SK-N-SH treated with all-trans-retinoic acid at 6 μM for 48 hours (cell line): ENCODE measurements around the gene TCF12.
"Not testable (repeated sequence)": the region's sequence is repeated elsewhere in the genome, so short reads cannot be mapped to it uniquely, and the experiment has no call there.

Experiments used
- ATAC-seq: fragments of 200-7000 bp; cut with Tn5 transposase; 3 replicates; pipeline ENCODE4 v1.9.1; 2020; ENCODE audit warnings: mild to moderate bottlenecking, moderate library complexity
- CREB5 ChIP-seq: fragments of 250-450 bp; sonication (Bioruptor Pico); IDR thresholded peaks from 2 replicates; pipeline ENCODE4 v1.5.1; 2020; ENCODE audit warnings: low read depth, mild to moderate bottlenecking, moderate library complexity
- CSDC2 ChIP-seq: fragments of 250-450 bp; sonication (Bioruptor Pico); IDR thresholded peaks from 2 replicates; pipeline ENCODE4 v1.5.0; 2020; ENCODE audit warnings: mild to moderate bottlenecking, moderate library complexity
- GLIS3 ChIP-seq: fragments of 250-450 bp; sonication (Bioruptor Pico); IDR thresholded peaks from 2 replicates; pipeline ENCODE4 v1.5.0; 2020; ENCODE audit warnings: mild to moderate bottlenecking, moderate library complexity
- ISL1 ChIP-seq: fragments of 250-450 bp; sonication (Bioruptor Pico); IDR thresholded peaks from 2 replicates; pipeline ENCODE4 v2.1.2; 2022; ENCODE audit warnings: mild to moderate bottlenecking, moderate library complexity
- OSR1 ChIP-seq: fragments of 250-450 bp; sonication (Bioruptor Pico); IDR thresholded peaks from 2 replicates; pipeline ENCODE4 v1.8.0; 2022; ENCODE audit warnings: moderate library complexity, mild to moderate bottlenecking, inconsistent platforms
- PPARA ChIP-seq: fragments of 250-450 bp; sonication (Bioruptor Pico); IDR thresholded peaks from 2 replicates; pipeline ENCODE4 v1.5.0; 2020; ENCODE audit warnings: mild to moderate bottlenecking, borderline replicate concordance
- RARB ChIP-seq: fragments of 250-450 bp; sonication (Bioruptor Pico); IDR thresholded peaks from 2 replicates; pipeline ENCODE4 v1.8.0; 2021; ENCODE audit warnings: mild to moderate bottlenecking, moderate library complexity
- SNAI2 ChIP-seq: fragments of 250-450 bp; sonication (Bioruptor Pico); IDR thresholded peaks from 2 replicates; pipeline ENCODE4 v1.5.0; 2020; ENCODE audit warnings: mild to moderate bottlenecking, moderate library complexity
- TCF4 ChIP-seq: fragments of 250-450 bp; sonication (Bioruptor Pico); IDR thresholded peaks from 2 replicates; pipeline ENCODE4 v1.8.0; 2021; ENCODE audit warnings: mild to moderate bottlenecking, moderate library complexity, borderline replicate concordance
- TOX ChIP-seq: fragments of 250-450 bp; sonication (Bioruptor Pico); IDR thresholded peaks from 2 replicates; pipeline ENCODE4 v1.8.0; 2021; ENCODE audit warnings: mild to moderate bottlenecking, moderate library complexity, borderline replicate concordance
- TSHZ2 ChIP-seq: fragments of 250-450 bp; sonication (Bioruptor Pico); IDR thresholded peaks from 2 replicates; pipeline ENCODE4 v1.5.0; 2020; ENCODE audit warnings: mild to moderate bottlenecking, moderate library complexity
- ZFP3 ChIP-seq: fragments of 250-450 bp; sonication (Bioruptor Pico); IDR thresholded peaks from 2 replicates; pipeline ENCODE4 v1.5.0; 2020; ENCODE audit warnings: mild to moderate bottlenecking, moderate library complexity
- ZFP30 ChIP-seq: fragments of 450-650 bp; formaldehyde crosslinking; IDR thresholded peaks from 2 replicates; pipeline ENCODE4 v1.5.0; 2022; ENCODE audit warnings: mild to moderate bottlenecking, moderate library complexity
- ZNF565 ChIP-seq: fragments of 450-650 bp; formaldehyde crosslinking; conservative IDR thresholded peaks from 2 replicates; pipeline ENCODE4 v1.5.0; 2020; ENCODE audit warnings: low read depth, mild to moderate bottlenecking, moderate library complexity
- ZNF8 ChIP-seq: fragments of 450-650 bp; formaldehyde crosslinking; IDR thresholded peaks from 2 replicates; pipeline ENCODE4 v1.5.0; 2020; ENCODE audit warnings: mild to moderate bottlenecking, moderate library complexity
- TF ChIP-seq, protein P1 (sequence below): fragments of 250-450 bp; sonication (Bioruptor Pico); IDR thresholded peaks from 2 replicates; pipeline ENCODE4 v1.5.1; 2021; ENCODE audit warnings: mild to moderate bottlenecking, moderate library complexity
- TF ChIP-seq, protein P2 (sequence below): fragments of 250-450 bp; sonication (Bioruptor Pico); IDR thresholded peaks from 2 replicates; pipeline ENCODE4 v1.8.0; 2021; ENCODE audit warnings: low read depth, mild to moderate bottlenecking, moderate library complexity, borderline replicate concordance

The TCF12 gene

GRCh38 chr15:57148262-57148661 lies 229.8 kb downstream of the TCF12 start (continued):
- TF ChIP-seq ZFP30 (no peak), PPARA (CRISPR knock-in tag) (no peak), TOX (CRISPR knock-in tag) (no peak)
- TF ChIP-seq, all 23 proteins: peak for 0

- peak; percentile 23; the same call in 1 of the 3 replicates for ATAC-seq
- TF ChIP-seq TCF4 (CRISPR knock-in tag) (no peak), ZNF8 (CRISPR knock-in tag) (no peak), CREB5 (CRISPR knock-in tag) (no peak), RARB (CRISPR knock-in tag) (no peak), ZFP30 (no peak), OSR1 (CRISPR knock-in tag) (no peak), SNAI2 (no peak), TOX (CRISPR knock-in tag) (no peak), GLIS3 (no peak), ZNF565 (CRISPR knock-in tag) (no peak), TSHZ2 (CRISPR knock-in tag) (no peak)
- TF ChIP-seq, protein P1, sequence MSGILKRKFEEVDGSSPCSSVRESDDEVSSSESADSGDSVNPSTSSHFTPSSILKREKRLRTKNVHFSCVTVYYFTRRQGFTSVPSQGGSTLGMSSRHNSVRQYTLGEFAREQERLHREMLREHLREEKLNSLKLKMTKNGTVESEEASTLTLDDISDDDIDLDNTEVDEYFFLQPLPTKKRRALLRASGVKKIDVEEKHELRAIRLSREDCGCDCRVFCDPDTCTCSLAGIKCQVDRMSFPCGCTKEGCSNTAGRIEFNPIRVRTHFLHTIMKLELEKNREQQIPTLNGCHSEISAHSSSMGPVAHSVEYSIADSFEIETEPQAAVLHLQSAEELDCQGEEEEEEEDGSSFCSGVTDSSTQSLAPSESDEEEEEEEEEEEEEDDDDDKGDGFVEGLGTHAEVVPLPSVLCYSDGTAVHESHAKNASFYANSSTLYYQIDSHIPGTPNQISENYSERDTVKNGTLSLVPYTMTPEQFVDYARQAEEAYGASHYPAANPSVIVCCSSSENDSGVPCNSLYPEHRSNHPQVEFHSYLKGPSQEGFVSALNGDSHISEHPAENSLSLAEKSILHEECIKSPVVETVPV (CRISPR knock-in tag) = no peak
- TF ChIP-seq, protein P2, sequence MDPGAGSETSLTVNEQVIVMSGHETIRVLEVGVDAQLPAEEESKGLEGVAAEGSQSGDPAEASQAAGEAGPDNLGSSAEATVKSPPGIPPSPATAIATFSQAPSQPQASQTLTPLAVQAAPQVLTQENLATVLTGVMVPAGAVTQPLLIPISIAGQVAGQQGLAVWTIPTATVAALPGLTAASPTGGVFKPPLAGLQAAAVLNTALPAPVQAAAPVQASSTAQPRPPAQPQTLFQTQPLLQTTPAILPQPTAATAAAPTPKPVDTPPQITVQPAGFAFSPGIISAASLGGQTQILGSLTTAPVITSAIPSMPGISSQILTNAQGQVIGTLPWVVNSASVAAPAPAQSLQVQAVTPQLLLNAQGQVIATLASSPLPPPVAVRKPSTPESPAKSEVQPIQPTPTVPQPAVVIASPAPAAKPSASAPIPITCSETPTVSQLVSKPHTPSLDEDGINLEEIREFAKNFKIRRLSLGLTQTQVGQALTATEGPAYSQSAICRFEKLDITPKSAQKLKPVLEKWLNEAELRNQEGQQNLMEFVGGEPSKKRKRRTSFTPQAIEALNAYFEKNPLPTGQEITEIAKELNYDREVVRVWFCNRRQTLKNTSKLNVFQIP = no peak
- TF ChIP-seq, all 23 proteins: peak for 0
Measured at GRCh38 chr15:57149196-57149595, 230.8 kb downstream of the TCF12 start.

DNA sequence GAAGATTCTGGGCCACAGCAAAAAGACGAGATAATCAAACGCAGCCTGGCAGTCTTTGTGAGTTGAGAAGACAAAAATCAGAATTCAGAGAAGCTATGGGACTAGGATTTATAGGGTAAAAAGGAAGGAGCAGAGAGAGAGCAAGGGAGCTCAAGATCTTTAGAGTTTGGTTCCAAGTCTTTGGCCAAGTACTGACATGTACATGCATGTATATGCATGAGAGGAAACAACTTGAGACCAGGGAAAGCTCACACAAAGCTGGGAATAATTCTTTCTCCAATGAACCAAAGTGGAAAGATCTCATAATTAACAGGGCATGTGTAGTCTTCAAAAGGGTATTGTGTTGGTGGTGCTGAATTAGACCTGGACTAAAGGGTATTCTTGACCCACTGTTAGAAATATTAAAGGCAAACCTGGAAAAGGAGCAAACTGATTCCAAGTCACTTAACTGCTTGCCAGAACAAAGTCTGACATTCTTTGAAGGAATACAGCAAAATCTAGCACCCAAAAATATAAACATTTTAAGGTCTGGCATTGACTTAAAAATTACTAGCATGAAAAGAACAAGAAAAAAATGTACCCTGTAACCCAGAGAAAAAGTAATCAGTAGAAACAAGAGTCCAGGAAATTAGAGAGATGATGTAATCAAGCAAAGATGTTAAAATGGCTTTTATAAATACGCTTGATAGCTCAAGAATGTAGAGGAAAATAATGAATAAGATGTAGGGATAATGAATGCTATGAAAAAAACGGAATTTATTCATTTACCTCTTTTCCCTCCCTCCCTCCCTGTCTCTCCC lies 231.8 kb downstream of the TCF12 start:
- no peak; the same call in 2 of the 3 replicates for ATAC-seq
- TF ChIP-seq PPARA (CRISPR knock-in tag) (no peak), TOX (CRISPR knock-in tag) (no peak), ISL1 (CRISPR knock-in tag) (0 out of 2 replicates have a peak, but pooled peaks have one; percentile 9)

DNA sequence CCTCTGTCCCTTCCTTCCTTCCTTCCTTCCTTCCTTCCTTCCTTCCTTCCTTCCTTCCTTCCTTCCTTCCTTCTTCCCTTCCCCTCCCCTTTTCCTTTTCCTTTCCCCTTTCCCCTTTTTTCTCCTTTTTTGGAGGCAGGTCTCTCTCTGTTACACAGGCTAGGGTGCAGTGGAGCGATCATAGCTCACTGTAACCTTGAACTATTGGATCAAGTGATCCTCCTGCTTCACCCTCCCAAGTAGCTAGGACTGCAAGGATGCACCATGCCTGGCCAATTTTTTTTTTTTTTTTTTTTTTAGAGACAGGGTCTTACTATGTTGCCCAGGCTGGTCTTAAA lies 232.4 kb downstream of the TCF12 start:
- ATAC-seq = not testable (repeated sequence)

DNA sequence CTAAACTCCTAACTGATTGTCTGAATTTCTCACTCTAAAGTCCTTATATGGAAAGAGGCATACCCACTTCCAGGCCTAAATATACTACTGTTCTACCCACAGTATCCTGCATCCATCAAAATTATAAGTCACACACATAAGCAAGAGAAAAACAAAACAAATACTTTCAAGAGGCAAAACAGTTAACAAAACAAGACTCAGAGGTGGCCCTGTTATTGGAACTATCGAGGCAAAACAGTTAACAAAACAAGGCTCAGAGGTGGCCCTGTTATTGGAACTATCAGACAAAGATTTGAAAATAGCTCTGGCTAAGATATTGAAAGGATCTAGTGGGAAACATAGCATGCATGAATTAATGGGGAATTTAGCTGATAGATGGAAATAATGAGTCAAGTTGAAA lies 233.7 kb downstream of the TCF12 start:
- ATAC-seq = no peak
- TF ChIP-seq PPARA (CRISPR knock-in tag) (no peak), CSDC2 (CRISPR knock-in tag) (no peak), ZFP3 (CRISPR knock-in tag) (no peak)
- TF ChIP-seq, all 23 proteins: peak for 0
